Rectal smooth muscle tissue (tissue), 1 donor: ENCODE results near the gene ZNF117.
"Not testable (repeated sequence)": the region's sequence is repeated elsewhere in the genome, so short reads cannot be mapped to it uniquely, and the experiment has no call there.

Experiments
- H3K27ac ChIP-seq: one replicate; pipeline ENCODE4 v1.7.0; 2013; ENCODE audit warnings: low read depth, low read length, inconsistent platforms
- H3K27me3 ChIP-seq: one replicate; pipeline ENCODE4 v1.7.0; 2013; ENCODE audit warnings: low read length; ENCODE audit not compliant: control insufficient read depth, insufficient read depth
- H3K36me3 ChIP-seq: one replicate; pipeline ENCODE4 v1.7.0; 2013; ENCODE audit warnings: low read length; ENCODE audit not compliant: control insufficient read depth, insufficient read depth
- H3K4me1 ChIP-seq: one replicate; pipeline ENCODE4 v1.7.0; 2013; ENCODE audit warnings: low read length; ENCODE audit not compliant: control insufficient read depth, insufficient read depth
- H3K4me3 ChIP-seq: one replicate; pipeline ENCODE4 v1.7.0; 2013; ENCODE audit warnings: low read length
- H3K9ac ChIP-seq: one replicate; pipeline ENCODE4 v1.7.0; 2013; ENCODE audit warnings: low read length

Gene ZNF117

GRCh38 chr7:64990216-64990615 is 620 bp downstream of the ZNF117 start:
- Histone ChIP-seq H3K36me3 (peaks cover 6% of the 10 kb centered on the region), H3K27ac (no peak overlapping the region), H3K4me3 (no peak overlapping the region), H3K27me3 (no peaks in the 10 kb centered on the region), H3K4me1 (no peaks in the 10 kb centered on the region), H3K9ac (no peak overlapping the region)

GRCh38 chr7:64978497-64979203 is 12.2 kb downstream of the ZNF117 start:
- no peak overlapping the region for H3K27ac ChIP-seq
- H3K4me3 ChIP-seq: no peak overlapping the region
- peaks cover 3% of the 10 kb centered on the region for H3K36me3 ChIP-seq
- no peak overlapping the region for H3K9ac ChIP-seq
- no peaks in the 10 kb centered on the region for H3K27me3 ChIP-seq
- no peaks in the 10 kb centered on the region for H3K4me1 ChIP-seq

DNA sequence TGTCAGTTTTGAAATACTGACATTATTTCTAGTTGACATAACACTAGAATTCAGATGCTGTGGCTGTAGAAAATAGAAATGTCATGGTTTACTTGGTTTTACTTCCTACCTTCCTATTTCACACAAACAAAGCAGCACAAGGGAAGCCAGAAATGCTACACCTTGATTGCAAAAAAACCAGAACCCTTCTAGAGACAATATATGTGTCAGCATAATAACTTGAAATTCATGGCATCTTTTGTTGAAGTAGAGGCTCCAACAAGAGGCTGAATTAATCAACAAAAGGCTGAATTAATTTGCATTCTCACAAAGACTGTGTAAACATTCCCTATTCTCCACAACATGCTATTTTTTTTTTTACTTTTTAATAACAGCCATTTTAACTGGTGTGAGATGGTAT is 25.2 kb downstream of the ZNF117 start:
- H3K4me3 ChIP-seq: no peak overlapping the region
- H3K36me3 ChIP-seq: no peaks in the 10 kb centered on the region
- H3K27me3 ChIP-seq: no peaks in the 10 kb centered on the region
- H3K4me1 ChIP-seq: no peaks in the 10 kb centered on the region
- H3K27ac ChIP-seq: no peak overlapping the region
- no peak overlapping the region for H3K9ac ChIP-seq

- Histone ChIP-seq H3K27me3 (no peaks in the 10 kb centered on the region), H3K27ac (no peak overlapping the region)
Observed at GRCh38 chr7:64959072-64959747, 31.6 kb downstream of the ZNF117 start.

DNA sequence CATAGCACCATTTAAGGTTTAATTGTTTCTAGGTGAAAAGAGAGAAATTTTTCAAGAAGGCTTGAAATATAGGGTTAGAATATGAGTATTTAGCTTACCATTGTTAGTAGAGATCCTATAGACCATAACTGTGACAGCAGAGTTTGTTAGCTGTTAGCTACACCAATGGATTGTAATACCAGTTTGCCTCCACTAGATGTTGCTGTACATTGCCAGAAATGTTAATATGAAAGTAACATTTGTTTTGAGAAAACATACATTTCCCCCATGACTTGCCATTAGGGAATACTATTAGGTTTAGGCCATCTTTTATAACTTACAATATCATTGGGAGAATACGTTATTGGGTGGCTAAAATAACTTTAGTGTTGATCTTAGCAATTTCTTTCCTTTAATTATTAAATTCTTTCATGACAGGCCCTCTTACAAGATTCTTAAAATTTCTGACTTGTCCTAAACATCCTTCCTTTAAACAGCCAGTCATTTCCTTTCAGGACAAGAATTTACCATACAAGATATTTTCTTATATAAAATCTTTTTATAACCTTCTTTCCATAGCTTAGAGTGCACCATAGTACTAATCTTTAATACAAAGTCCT is 39.5 kb downstream of the ZNF117 start:
- no peak overlapping the region for H3K9ac ChIP-seq
- no peak overlapping the region for H3K27ac ChIP-seq
- H3K27me3 ChIP-seq: peaks cover 14% of the 10 kb centered on the region
- no peak overlapping the region for H3K4me3 ChIP-seq
- H3K4me1 ChIP-seq: no peaks in the 10 kb centered on the region
- H3K36me3 ChIP-seq: no peaks in the 10 kb centered on the region

More at GRCh38 chr7:64959072-64959747, 31.6 kb downstream of the ZNF117 start:
- no peaks in the 10 kb centered on the region for H3K4me1 ChIP-seq
- no peak overlapping the region for H3K4me3 ChIP-seq
- no peak overlapping the region for H3K9ac ChIP-seq
- H3K36me3 ChIP-seq: no peaks in the 10 kb centered on the region

DNA sequence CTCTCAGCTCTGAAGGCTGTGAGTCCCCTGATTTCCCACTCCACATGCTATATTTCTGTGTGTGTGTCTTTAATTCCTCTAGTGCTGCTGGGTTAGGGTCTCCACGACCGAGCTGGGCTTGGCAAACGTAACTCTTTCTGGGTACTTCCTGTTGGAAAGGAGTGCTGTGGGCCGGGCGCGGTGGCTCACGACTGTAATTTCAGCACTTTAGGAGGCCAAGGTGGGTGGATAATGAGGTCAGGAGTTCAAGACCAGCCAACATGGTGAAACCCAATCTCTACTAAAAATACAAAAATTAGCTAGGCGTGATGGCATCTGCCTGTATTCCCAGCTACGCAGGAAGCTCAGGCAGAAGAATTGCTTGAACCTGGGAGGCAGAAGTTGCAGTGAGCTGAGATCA is 40.2 kb downstream of the ZNF117 start:
- H3K36me3 ChIP-seq, H3K9ac ChIP-seq, H3K27ac ChIP-seq, H3K4me1 ChIP-seq, H3K4me3 ChIP-seq: not testable (repeated sequence)
- peaks cover 14% of the 10 kb centered on the region for H3K27me3 ChIP-seq

DNA sequence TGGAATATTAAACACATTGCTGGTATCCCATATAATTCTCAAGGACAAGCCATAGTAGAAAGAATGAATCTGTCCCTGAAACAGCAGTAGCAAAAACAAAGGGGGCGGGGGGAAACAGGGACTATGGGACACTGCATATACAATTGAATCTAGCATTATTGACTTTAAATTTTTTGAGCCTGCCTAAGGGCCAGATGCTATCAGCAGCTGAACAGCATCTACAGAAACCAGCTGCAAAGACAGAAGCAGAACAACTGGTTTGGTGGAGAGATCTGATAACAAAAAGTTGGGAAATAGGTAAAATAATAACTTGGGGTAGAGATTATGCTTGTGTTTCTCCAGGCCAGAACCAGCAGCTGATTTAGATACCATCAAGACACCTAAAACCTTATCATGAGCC is 42.1 kb downstream of the ZNF117 start:
- H3K27me3 ChIP-seq: peaks cover 14% of the 10 kb centered on the region
- not testable (repeated sequence) for H3K9ac ChIP-seq, H3K4me1 ChIP-seq, H3K36me3 ChIP-seq, H3K27ac ChIP-seq, H3K4me3 ChIP-seq

DNA sequence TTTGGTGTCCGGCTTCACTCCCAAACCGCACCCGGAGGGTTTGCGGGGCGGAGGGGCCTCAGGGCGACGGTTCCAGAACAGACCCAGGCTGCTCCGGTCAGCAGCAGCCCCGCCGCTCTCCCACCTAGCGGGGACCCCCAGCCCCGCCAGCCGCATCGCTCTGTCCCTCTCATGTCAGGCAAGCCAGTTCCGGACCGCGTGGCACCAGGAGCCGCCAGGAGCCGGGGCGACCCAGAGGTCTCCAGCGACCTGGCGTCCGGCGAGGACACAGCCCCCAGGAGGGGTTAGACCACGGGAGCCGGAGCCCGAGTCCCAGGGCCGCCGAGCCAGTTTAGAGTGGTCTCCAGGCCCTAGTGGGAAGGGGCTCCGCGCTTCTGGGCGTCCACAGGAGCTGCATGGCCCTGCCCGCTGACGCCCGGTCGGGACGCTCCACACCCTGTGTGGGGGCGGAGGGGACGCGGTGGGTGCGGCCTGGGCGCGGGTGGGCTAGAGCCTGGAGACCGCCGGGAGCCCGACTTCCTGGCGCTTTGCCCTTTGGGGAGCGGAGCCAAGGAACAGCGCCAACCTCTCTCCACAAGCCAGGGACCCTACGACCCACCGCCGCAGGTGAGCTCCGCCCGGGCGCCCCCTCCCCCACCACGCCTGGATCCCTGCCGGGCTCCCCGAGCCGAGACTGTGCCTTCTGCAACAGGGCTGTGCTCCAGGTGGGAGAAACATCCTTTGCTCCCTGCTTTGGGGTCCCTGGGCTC is 43.4 kb downstream of the ZNF117 start:
- Histone ChIP-seq H3K4me3 (peak overlapping the region; percentile 54), H3K27me3 (peaks cover 14% of the 10 kb centered on the region), H3K36me3 (no peaks in the 10 kb centered on the region), H3K9ac (no peak overlapping the region), H3K4me1 (no peaks in the 10 kb centered on the region), H3K27ac (no peak overlapping the region)

- Histone ChIP-seq H3K4me3 (peak overlapping the region; percentile 54), H3K27me3 (peaks cover 14% of the 10 kb centered on the region), H3K9ac (no peak overlapping the region), H3K4me1 (no peaks in the 10 kb centered on the region), H3K36me3 (no peaks in the 10 kb centered on the region), H3K27ac (no peak overlapping the region)
Observed at GRCh38 chr7:64946772-64947171, 44.1 kb downstream of the ZNF117 start.

DNA sequence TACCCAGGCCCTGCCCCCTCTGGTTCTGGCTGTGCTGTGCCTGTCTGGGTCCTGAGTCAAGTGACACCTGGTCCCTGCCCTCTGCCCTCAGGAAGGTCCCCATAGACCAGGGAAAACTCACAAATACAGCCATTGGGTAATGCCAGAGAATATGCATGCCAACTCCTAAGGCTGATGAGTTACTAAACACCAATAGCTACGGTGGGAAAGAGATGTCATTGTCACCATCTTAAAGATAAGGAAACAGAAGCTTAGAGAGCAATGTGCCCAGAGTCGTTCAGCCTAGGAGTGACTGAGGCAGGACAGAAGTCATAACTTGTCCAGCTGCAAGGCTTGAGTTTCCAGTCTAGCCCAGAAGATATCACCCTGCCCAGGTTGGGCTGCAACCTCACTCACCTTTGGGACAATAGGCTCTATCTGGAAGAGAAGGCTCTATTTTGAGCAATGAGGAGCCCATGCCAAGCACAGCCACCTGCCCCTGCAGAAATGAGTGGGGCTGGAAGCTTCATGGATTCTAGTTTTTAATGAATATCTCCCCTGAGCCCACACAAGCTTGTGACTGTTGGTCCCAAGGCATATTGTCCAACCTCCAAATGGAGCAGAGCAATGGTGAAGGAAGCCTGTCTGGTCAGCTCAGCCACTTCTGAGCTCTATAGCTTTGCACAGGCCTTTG is 45.2 kb downstream of the ZNF117 start:
- peaks cover 14% of the 10 kb centered on the region for H3K27me3 ChIP-seq
- no peaks in the 10 kb centered on the region for H3K4me1 ChIP-seq
- H3K9ac ChIP-seq: no peak overlapping the region
- no peak overlapping the region for H3K27ac ChIP-seq
- no peaks in the 10 kb centered on the region for H3K36me3 ChIP-seq
- H3K4me3 ChIP-seq: no peak overlapping the region

- H3K9ac ChIP-seq, H3K36me3 ChIP-seq, H3K4me3 ChIP-seq, H3K27ac ChIP-seq, H3K4me1 ChIP-seq: not testable (repeated sequence)
- H3K27me3 ChIP-seq: peaks cover 14% of the 10 kb centered on the region
Observed at GRCh38 chr7:64944667-64945502, 46.0 kb downstream of the ZNF117 start.
